Fibroblast of pulmonary artery (primary cell): Measurements from ENCODE around the gene CBLB.
A peak's percentile ranks its signal among the peaks of the same experiment; 100 is the strongest.

Source experiments
- DNase-seq: peaks from one replicate; pipeline ENCODE4 v3.0.0-alpha.2; 2010; ENCODE audit warnings: low read depth
- H3K4me3 ChIP-seq: replicated peaks from 2 replicates; pipeline ENCODE4 v1.5.1; 2011; ENCODE audit warnings: low read depth, mild to moderate bottlenecking, control low read depth, low read length, moderate library complexity
- CTCF ChIP-seq: IDR thresholded peaks from 2 replicates; pipeline ENCODE4 v1.5.1; 2011; ENCODE audit warnings: mild to moderate bottlenecking, control low read depth, low read length, inconsistent platforms; ENCODE audit errors: missing control alignments

Gene CBLB

DNA sequence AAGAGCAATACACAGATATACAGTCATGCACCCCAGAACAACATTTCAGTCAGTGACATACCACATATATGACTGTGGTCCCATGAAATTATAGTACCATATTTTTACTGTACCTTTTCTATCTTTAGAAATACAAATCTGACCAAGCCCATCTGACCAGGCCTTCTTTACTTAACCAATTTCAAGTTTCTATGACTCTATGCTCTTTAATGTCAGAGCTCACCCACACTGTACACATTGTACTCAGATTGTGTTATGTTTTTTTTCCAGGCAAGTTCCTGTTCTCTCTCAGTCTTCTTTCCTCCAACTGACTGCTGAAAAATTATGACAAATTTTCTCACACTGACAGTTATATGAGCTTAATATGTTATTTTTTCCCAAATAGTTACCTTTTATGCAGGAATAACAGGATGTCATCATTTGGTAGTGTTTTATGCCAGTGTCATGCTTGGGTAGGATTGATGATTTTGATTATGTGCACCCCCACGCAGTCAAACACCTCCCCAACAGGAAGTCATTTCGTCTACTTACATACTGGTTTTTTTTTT, 8.0 kb upstream of the CBLB start:
- no peak for TF ChIP-seq CTCF
- no peak overlapping the region for H3K4me3 ChIP-seq
- DNase-seq: no peak

- H3K4me3 ChIP-seq: peak overlapping the region; percentile 86
- TF ChIP-seq CTCF: no peak
- no peak for DNase-seq
Measured at GRCh38 chr3:105869861-105870755, 1.3 kb upstream of the CBLB start.

DNA sequence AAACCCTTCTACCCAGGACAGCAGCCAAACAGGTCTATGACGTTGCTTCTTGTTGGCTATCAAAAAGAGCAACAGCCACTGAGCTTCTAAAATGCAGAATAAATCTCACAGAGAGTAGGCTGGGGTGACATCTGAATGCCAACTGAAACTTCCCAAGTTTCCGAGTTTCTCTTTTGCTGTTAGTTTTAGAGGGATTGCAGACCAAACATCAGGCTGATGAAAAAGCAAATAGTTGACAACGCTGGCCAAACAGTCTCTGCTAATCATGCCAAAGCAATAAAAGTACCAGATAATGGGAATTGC, 670 bp upstream of the CBLB start:
- DNase-seq: no peak
- no peak for TF ChIP-seq CTCF
- peak overlapping the region; percentile 86 for H3K4me3 ChIP-seq

DNA sequence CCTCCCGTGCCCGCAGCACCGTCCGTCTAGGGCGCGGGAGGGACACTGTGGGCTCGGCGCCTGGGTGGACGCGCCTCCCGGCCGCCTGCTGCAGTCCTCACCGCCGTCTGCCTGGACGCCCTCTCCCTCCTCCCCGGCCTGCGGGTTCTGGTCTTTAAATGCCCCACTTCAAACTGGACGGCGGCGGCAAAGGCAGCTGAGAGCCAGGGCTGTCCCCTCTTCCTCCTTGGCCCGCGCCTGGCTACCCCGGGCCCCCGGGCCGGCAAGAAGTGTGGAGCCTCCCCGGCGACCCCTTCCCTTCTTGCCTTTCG, 426 bp downstream of the CBLB start:
- H3K4me3 ChIP-seq: peak overlapping the region; percentile 86
- peak; percentile 61 for DNase-seq
- TF ChIP-seq CTCF: no peak

DNA sequence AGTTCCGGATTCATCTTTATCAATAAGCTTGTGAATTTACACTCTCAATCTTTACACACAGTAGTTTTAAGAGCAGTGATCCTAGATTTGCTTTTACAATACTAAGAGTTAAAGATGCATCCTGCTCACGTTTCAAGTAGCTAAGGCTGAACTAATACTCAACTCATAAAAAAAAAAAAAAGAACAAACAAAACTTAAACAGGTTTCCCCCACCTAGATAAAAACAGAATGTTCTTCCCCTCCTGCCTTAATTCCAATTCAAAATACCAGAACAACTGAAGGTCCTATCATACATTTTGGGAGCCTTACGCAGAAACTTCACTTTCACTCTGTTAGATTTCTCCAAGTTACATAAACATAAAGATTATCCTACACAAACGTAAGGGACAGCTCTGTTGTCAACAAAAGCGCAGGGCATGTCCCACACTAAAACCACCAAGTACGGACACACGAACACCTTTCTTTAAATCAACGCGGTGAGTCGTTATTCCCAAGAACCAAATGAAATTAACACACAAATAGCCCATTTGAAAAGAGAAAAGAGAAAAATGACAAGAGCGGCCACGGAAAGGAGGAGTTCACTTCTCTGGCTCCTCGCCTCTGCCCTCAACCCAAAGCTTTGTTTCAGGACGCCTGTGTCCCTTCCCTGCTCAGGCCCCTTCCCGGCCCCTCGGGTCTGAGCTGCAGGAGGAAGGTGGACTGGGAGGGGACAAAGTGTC, 941 bp downstream of the CBLB start:
- peak overlapping the region; percentile 86 for H3K4me3 ChIP-seq
- DNase-seq: peak; percentile 39

More for the DNA sequence above, 941 bp downstream of the CBLB start:
- TF ChIP-seq CTCF: no peak
